ENCODE data around the gene WNT4.

WNT4 gene

GRCh38 chr1:22163137-22163536 is 20.2 kb upstream of the WNT4 start:
- no peak for FAIRE-seq

GRCh38 chr1:22159891-22160290 is 17.0 kb upstream of the WNT4 start:
- no peak for FAIRE-seq

GRCh38 chr1:22158654-22159053 is 15.8 kb upstream of the WNT4 start:
- no peak for FAIRE-seq

- FAIRE-seq, result no peak
Measured at GRCh38 chr1:22157359-22157966, 14.6 kb upstream of the WNT4 start.

- no peak for FAIRE-seq
Measured at GRCh38 chr1:22155517-22155916, 12.6 kb upstream of the WNT4 start.

GRCh38 chr1:22154626-22155025 is 11.7 kb upstream of the WNT4 start:
- no peak for FAIRE-seq

GRCh38 chr1:22153660-22154437 is 11.0 kb upstream of the WNT4 start:
- FAIRE-seq, result no peak

GRCh38 chr1:22150923-22151322 is 8.0 kb upstream of the WNT4 start:
- FAIRE-seq, result no peak

GRCh38 chr1:22142315-22143064 is 407 bp downstream of the WNT4 start:
- FAIRE-seq, result no peak

- FAIRE-seq, result no peak
Measured at GRCh38 chr1:22141554-22142314, 1.2 kb downstream of the WNT4 start.

- FAIRE-seq, result no peak
Measured at GRCh38 chr1:22140694-22141093, 2.2 kb downstream of the WNT4 start.

- FAIRE-seq, result no peak
Measured at GRCh38 chr1:22139817-22140216, 3.1 kb downstream of the WNT4 start.

- FAIRE-seq, result no peak
Measured at GRCh38 chr1:22139066-22139594, 3.8 kb downstream of the WNT4 start.

GRCh38 chr1:22137004-22137720 is 5.7 kb downstream of the WNT4 start:
- no peak for FAIRE-seq

GRCh38 chr1:22133931-22134324 is 9.0 kb downstream of the WNT4 start:
- FAIRE-seq, result no peak

- no peak for FAIRE-seq
Measured at GRCh38 chr1:22133247-22133930, 9.5 kb downstream of the WNT4 start.

- no peak for FAIRE-seq
Measured at GRCh38 chr1:22132517-22133235, 10.2 kb downstream of the WNT4 start.

- FAIRE-seq, result no peak
Measured at GRCh38 chr1:22131875-22132486, 10.9 kb downstream of the WNT4 start.

- FAIRE-seq, result no peak
Measured at GRCh38 chr1:22131062-22131461, 11.8 kb downstream of the WNT4 start.

GRCh38 chr1:22129501-22130117 is 13.3 kb downstream of the WNT4 start:
- FAIRE-seq, result no peak

Measured in G401.6 (cell line).